Activated T-cell treated with anti-CD3 and anti-CD28 coated beads for 48 hours (primary cell): ENCODE measurements around the gene ITGB3BP.
"Not testable (repeated sequence)": the region's sequence is repeated elsewhere in the genome, so short reads cannot be mapped to it uniquely, and the experiment has no call there.

Source experiments
- DNase-seq: peaks from one replicate; pipeline ENCODE4 v3.0.0-alpha.2; 2020; ENCODE audit warnings: low read depth

Gene ITGB3BP

DNA sequence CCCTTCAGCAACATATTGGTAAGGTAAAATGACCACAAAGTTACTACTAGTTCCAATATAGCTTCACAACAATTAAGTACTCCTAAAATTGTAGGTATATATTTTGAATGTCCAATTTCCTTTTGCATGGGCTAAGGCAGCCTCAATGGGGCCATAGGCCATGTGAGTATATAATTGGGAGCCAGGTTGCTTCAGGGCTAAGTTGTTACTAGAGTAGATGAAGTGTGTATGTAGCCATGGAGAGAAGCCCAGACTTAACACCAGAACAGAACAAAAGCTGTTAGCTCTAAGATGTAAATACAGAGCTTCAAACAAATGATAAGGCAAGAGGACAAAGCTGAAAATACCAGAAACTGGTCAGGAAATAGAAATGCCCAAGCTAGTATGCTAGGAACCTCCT is 16.2 kb downstream of the ITGB3BP start:
- DNase-seq: no peak

- DNase-seq: no peak
Observed at GRCh38 chr1:63501256-63501655, 21.8 kb downstream of the ITGB3BP start.

DNA sequence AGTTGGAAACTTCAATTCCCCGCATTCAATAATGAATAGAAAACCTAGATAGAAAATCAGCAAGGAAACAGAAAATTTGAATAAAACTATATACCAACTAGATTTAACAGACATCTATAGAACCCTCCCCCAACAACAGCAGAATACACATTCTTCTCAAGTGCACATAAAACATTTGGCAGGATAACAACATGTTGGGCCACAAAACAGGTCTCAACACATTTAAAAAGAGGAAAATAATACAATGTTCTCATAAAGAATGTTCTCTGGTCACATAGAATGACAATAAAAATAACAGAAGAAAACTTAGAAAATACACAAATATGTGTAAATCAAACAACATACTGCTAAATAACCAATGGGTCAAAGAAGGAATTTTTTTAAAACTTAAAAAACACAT is 24.9 kb downstream of the ITGB3BP start:
- no peak for DNase-seq

DNA sequence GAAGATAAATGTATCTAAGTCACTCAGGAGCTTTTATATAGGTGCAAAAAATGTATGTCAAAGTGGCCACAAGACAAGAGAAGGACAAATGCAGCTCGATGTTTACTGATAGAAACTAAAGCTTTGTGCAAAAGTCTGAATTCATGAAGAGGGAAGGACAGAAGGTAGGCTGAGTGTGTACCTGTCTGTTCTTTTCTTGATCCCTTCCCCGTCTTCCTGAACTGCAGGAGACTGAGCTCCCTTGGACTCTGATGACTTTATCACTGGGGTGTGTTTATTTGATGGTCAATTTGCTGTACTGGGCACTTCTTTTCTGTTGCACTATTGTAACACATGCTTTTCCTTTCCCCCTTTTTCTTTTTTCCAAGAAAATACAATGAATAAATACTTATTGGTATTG is 25.4 kb downstream of the ITGB3BP start:
- no peak for DNase-seq

- DNase-seq: no peak
Observed at GRCh38 chr1:63487336-63488065, 35.5 kb downstream of the ITGB3BP start.

GRCh38 chr1:63486629-63487028 is 36.4 kb downstream of the ITGB3BP start:
- DNase-seq: no peak

- no peak for DNase-seq
Observed at GRCh38 chr1:63480057-63480456, 43.0 kb downstream of the ITGB3BP start.

DNA sequence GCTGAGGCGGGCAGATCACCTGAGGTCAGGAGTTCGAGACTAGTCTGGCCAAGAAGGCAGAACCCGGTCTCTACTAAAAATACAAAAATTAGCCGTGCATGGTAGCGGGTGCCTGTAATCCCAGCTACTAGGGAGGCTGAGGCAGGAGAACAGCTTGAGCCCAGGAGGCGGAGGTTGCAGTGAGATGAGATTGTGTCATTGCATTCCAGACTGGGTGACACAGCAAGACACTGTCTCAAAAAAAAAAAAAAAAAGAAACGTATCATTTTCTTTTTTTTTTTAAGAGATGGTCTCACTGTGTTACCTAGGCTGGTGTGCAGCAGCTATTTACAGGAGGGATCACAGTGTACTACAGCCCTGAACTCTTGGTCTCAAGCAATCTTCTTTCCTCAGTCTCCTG is 47.3 kb downstream of the ITGB3BP start:
- DNase-seq: no peak

DNA sequence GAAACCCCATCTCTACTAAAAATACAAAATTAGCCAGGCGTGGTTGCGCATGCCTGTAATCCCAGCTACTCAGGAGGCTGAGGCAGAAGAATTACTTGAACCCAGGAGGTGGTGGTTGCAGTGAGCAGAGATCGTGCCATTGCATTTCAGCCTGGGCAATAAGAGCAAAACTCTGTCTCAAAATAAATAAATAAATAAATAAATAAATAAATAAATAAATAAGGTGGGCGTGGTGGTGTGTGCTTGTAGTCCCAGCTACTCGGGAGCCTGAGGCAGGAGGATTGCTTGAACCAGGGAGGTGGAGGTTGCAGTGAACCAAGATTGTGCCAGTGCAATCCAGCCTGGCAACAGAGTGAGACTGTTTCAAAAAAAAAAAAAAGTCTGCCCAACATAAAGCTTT is 54.3 kb downstream of the ITGB3BP start:
- not testable (repeated sequence) for DNase-seq

- DNase-seq: no peak
Observed at GRCh38 chr1:63466759-63467158, 56.3 kb downstream of the ITGB3BP start.

DNA sequence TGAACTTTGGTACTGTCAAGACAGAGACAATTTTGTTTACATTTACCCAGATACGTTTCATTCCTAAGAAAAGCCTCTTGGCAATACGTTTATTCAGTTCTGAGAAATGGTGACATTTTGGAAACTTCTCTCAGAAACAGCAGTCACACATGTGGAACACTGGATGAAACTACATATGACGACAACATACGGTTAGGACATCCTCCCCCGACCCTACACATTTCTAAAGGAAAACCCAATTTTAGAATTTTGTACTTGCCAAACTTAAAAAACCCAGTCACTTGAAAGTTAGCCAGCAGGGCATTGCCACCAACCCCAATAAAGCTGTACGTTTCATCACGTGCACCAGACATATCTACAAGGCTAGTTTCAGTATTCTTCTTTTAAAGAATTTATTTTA is 56.8 kb downstream of the ITGB3BP start:
- no peak for DNase-seq

DNA sequence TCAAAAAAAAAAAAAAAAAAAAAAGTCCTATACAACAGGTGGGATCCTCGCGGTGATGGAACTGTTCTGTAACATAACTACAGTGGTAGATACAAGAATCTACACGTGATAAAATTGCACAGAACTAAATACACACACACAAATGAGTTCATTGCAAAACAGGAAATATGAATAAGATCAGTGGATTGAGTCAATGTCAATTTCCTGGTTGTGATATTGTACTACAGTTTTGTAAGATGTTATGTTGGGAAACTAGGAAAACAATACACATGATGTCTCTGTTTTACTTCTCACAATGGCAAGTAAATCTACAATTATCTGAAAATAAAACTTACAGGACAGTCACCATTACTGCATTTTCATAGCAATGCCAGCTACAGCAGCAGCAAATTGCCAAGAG is 59.8 kb downstream of the ITGB3BP start:
- no peak for DNase-seq

GRCh38 chr1:63461661-63462230 is 61.3 kb downstream of the ITGB3BP start:
- no peak for DNase-seq

GRCh38 chr1:63458750-63459149 is 64.3 kb downstream of the ITGB3BP start:
- no peak for DNase-seq

GRCh38 chr1:63454269-63454668 is 68.8 kb downstream of the ITGB3BP start:
- DNase-seq: no peak

GRCh38 chr1:63453232-63453631 is 69.8 kb downstream of the ITGB3BP start:
- no peak for DNase-seq

GRCh38 chr1:63450416-63450815 is 72.6 kb downstream of the ITGB3BP start:
- DNase-seq: no peak

DNA sequence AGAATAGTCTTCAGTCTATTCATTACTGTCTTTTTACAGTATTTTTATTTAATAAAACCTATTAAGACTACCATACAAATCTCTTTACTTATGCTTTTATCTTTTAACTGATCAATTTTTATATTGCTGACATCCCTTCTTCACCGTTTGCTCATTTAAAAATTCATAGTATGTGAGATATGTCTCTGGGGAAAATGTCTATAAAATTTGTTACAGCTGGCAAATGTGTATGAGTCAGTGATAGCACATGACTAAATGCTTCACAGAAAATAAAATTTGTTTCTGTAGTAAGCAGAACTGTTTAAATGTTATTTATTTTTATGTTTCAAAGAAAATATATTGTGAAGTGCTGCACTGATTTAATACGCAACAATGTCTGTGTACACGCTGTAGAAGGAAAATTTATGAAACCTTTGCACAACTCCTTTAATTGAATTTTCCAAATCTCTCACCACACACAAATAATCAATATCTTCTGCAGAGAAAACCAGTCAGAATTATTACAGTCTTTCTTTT is 74.2 kb downstream of the ITGB3BP start:
- DNase-seq: no peak

DNA sequence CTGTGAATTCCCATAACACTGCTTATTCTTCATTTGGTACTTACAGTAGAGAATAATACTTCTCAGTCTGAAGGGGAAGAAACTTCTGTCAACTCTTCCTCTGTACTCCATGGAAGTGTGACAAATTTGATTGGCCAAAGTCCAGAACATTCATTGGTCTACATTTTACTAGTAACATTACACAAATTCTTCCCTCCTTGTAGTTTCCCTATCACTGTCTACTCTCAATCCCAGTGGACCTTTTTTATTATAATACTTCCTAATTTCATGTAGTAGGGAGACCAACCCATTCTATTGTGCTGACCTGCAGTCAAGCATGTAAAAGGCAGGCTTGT is 80.9 kb downstream of the ITGB3BP start:
- no peak for DNase-seq

GRCh38 chr1:63435161-63435560 is 87.9 kb downstream of the ITGB3BP start:
- no peak for DNase-seq

GRCh38 chr1:63429281-63429680 is 93.7 kb downstream of the ITGB3BP start:
- DNase-seq: no peak

DNA sequence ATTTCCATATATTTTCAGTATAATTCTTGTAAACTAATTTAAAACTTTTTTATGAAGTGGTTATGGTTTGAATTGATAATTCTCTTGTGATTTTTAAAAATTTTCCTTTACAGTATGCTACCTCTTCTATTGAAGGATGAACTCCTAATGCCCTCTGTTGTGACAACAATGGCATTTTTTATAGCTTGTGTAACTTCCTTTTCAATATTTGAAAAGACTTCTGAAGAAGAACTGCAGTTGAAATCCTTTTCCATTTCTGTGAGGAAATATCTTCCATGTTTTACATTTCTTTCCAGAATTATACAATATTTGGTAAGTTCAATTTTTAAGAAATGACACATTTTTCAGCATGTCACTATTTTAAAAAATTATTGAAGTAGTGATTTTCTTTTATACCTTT is 94.2 kb downstream of the ITGB3BP start:
- no peak for DNase-seq

GRCh38 chr1:63423649-63424048 is 99.4 kb downstream of the ITGB3BP start:
- no peak for DNase-seq

DNA sequence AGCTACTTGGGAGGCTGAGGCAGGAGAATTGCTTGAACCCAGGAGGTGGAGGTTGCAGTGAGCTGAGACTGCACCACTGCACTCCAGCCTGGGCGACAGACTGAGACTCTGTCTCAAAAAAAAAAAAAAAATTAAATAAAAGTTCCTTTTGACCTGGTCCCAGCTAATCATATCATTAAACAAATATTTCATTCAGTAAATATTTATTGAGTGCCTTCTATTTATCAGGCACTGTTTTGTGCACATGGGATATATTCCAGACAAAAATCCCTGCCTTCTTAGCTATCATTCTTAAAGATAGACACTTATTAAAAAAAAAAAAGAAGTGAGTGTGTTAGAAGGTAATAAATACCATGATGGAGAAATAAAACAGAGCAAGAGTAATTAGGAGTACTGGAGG is 102.3 kb downstream of the ITGB3BP start:
- DNase-seq: not testable (repeated sequence)
